T-helper 2 cell treated with Interferon-gamma antibody and Interleukin-4, amounts not matched to agents 100 ng/mL and 5 ng/mL, for 36 hours (primary cell): ENCODE measurements around the gene ADTRP. TPM values are rescaled to one million over a fixed set of nuclear protein-coding genes. Genes with fewer than 3 reads are reported as not detected.
"Not testable (repeated sequence)": the region's sequence is repeated elsewhere in the genome, so short reads cannot be mapped to it uniquely, and the experiment has no call there.

Source experiments
- intact Hi-C: fragments of 100-400 bp; cut with micrococcal nuclease; formaldehyde crosslinking; loops from one replicate; pipeline ENCODE4 v1.15.1; 2023
- total RNA-seq: library from RNA; stranded (reverse); gene quantifications from 2 replicates; pipeline ENCODE4 v1.2.3, GENCODE V29; 2022

Gene ADTRP
- total RNA-seq, 1 donor from 2014 or later: 0.39 TPM

- intact Hi-C loops: loop anchor here (5.0 kb wide), 1 partner anchor 70 kb away; no protein-coding TSS in a partner anchor
Measured at GRCh38 chr6:11702089-11702488, 76.5 kb downstream of the ADTRP start.

GRCh38 chr6:11701573-11701972 lies 77.0 kb downstream of the ADTRP start:
- intact Hi-C loops: loop anchor here (2.0 to 5.0 kb wide), 2 partner anchors 71 to 307 kb away; no protein-coding TSS in a partner anchor

- intact Hi-C loops: loop anchor here (1.0 to 5.0 kb wide), 4 partner anchors 72 to 534 kb away; no protein-coding TSS in a partner anchor
Measured at GRCh38 chr6:11700118-11700718, 78.4 kb downstream of the ADTRP start.

- intact Hi-C loops: no loop called here
Measured at GRCh38 chr6:11699576-11699975, 79.0 kb downstream of the ADTRP start.

- intact Hi-C loops: no loop called here
Measured at GRCh38 chr6:11692451-11693376, 85.9 kb downstream of the ADTRP start.

- intact Hi-C loops: no loop called here
Measured at GRCh38 chr6:11689847-11690246, 88.8 kb downstream of the ADTRP start.

- intact Hi-C loops: not testable (repeated sequence)
Measured at GRCh38 chr6:11689400-11689799, 89.2 kb downstream of the ADTRP start.

- intact Hi-C loops: no loop called here
Measured at GRCh38 chr6:11688425-11688709, 90.2 kb downstream of the ADTRP start.

GRCh38 chr6:11685481-11686093 lies 93.0 kb downstream of the ADTRP start:
- intact Hi-C loops: no loop called here

GRCh38 chr6:11684901-11685480 lies 93.6 kb downstream of the ADTRP start:
- intact Hi-C loops: no loop called here

- intact Hi-C loops: no loop called here
Measured at GRCh38 chr6:11683871-11684270, 94.7 kb downstream of the ADTRP start.

- intact Hi-C loops: no loop called here
Measured at GRCh38 chr6:11682561-11682975, 96.0 kb downstream of the ADTRP start.

GRCh38 chr6:11681770-11682169 lies 96.8 kb downstream of the ADTRP start:
- intact Hi-C loops: no loop called here

- intact Hi-C loops: no loop called here
Measured at GRCh38 chr6:11681357-11681756, 97.2 kb downstream of the ADTRP start.

- intact Hi-C loops: not testable (repeated sequence)
Measured at GRCh38 chr6:11680479-11680878, 98.1 kb downstream of the ADTRP start.

- intact Hi-C loops: no loop called here
Measured at GRCh38 chr6:11679099-11679498, 99.5 kb downstream of the ADTRP start.

- intact Hi-C loops: no loop called here
Measured at GRCh38 chr6:11675601-11676000, 103.0 kb downstream of the ADTRP start.

- intact Hi-C loops: no loop called here
Measured at GRCh38 chr6:11672669-11673068, 105.9 kb downstream of the ADTRP start.

GRCh38 chr6:11672256-11672655 lies 106.3 kb downstream of the ADTRP start:
- intact Hi-C loops: no loop called here

- intact Hi-C loops: no loop called here
Measured at GRCh38 chr6:11669696-11670095, 108.9 kb downstream of the ADTRP start.

- intact Hi-C loops: no loop called here
Measured at GRCh38 chr6:11668455-11668854, 110.1 kb downstream of the ADTRP start.

GRCh38 chr6:11667876-11668275 lies 110.7 kb downstream of the ADTRP start:
- intact Hi-C loops: no loop called here
